GM19023 (cell line): ENCODE results near the gene ATAD3A.

Experiments used
- ATAC-seq: cut with Tn5 transposase; IDR thresholded peaks from one replicate; pipeline ENCODE4 v1.9.1; 2021; ENCODE audit warnings: mild to moderate bottlenecking, moderate library complexity; ENCODE audit not compliant: unreplicated experiment

Gene ATAD3A

GRCh38 chr1:1577367-1578011 lies 65.5 kb downstream of the ATAD3A start:
- ATAC-seq = no peak

GRCh38 chr1:1578371-1578940 lies 66.5 kb downstream of the ATAD3A start:
- ATAC-seq = no peak

GRCh38 chr1:1582585-1583346 lies 70.8 kb downstream of the ATAD3A start:
- ATAC-seq = no peak

GRCh38 chr1:1583347-1584010 lies 71.5 kb downstream of the ATAD3A start:
- ATAC-seq = no peak
